SK-N-SH (cell line): ENCODE measurements around the gene KRTAP4-16. TPM values are rescaled to one million over a fixed set of nuclear protein-coding genes. Genes with fewer than 3 reads are reported as not detected.

ENCODE experiments used
- CTCF ChIA-PET: fragments of 300-600, 350-600 bp; formaldehyde crosslinking; extraction: SDS; loops from one replicate; lab custom pipeline; 2021; lab: Yijun Ruan, JAX
- POLR2A ChIA-PET: fragments of 350-600 bp; sonication (Branson Sonifier 250); formaldehyde crosslinking; extraction: SDS; loops from one replicate; lab custom pipeline; 2020; ENCODE audit warnings: antibody characterized with exemption, inconsistent platforms; lab: Yijun Ruan, JAX
- DNase-seq: peaks from one replicate; pipeline ENCODE4 v3.0.0; 2012
- H2AFZ ChIP-seq: fragments of 200-600 bp; sonication (generic); 2 replicates; pipeline ENCODE4 v1.8.1; 2016; ENCODE audit warnings: antibody characterized with exemption, mild to moderate bottlenecking, low read depth
- H3F3A ChIP-seq: fragments of 200-600 bp; sonication (generic); replicated peaks from 2 replicates; pipeline ENCODE3; 2016; ENCODE audit warnings: antibody characterized with exemption, mild to moderate bottlenecking; ENCODE audit not compliant: insufficient read depth
- H3K27ac ChIP-seq, 2 experiments: fragments of 200-500 bp in 1 of 2; fragments of 200-600 bp in 1 of 2; sonication (Bioruptor generic) in 1 of 2; sonication (generic), shearing (Covaris generic) in 1 of 2; 2 replicates each; pipeline versions ENCODE4 v1.5.1 to v1.6.1; 2014 to 2016; ENCODE audit warnings: low read depth in 2 of 2, inconsistent platforms in 1 of 2, low read length in 1 of 2, mild to moderate bottlenecking in 1 of 2, mixed read lengths in 1 of 2
- H3K27me3 ChIP-seq: fragments of 200-600 bp; sonication (generic), shearing (Covaris generic); 2 replicates; pipeline ENCODE4 v1.6.1; 2016; ENCODE audit warnings: mixed run types; ENCODE audit not compliant: insufficient read depth
- H3K36me3 ChIP-seq, 2 experiments: fragments of 200-500 bp in 1 of 2; fragments of 200-600 bp in 1 of 2; sonication (Bioruptor generic) in 1 of 2; sonication (generic) in 1 of 2; replicated peaks in 1 of 2; 2 replicates each; pipeline versions ENCODE3 to v1.5.1; 2014 to 2016; ENCODE audit warnings: low read length in 1 of 2, mild to moderate bottlenecking in 1 of 2; ENCODE audit not compliant: insufficient read depth in 2 of 2, control insufficient read depth in 1 of 2
- H3K4me1 ChIP-seq, 2 experiments: fragments of 200-500 bp in 1 of 2; fragments of 200-600 bp in 1 of 2; sonication (Bioruptor generic) in 1 of 2; sonication (generic), shearing (Covaris generic) in 1 of 2; 2 replicates each; pipeline versions ENCODE4 v1.5.1 to v1.6.1; 2014 to 2016; ENCODE audit warnings: low read depth in 1 of 2, low read length in 1 of 2, mixed run types in 1 of 2; ENCODE audit not compliant: insufficient read depth in 2 of 2, control insufficient read depth in 1 of 2
- H3K4me2 ChIP-seq: fragments of 200-600 bp; sonication (generic), shearing (Covaris generic); 2 replicates; pipeline ENCODE4 v1.6.1; 2017; ENCODE audit warnings: mixed run types
- H3K4me3 ChIP-seq, 2 experiments: fragments of 200-500 bp in 1 of 2; fragments of 200-600 bp in 1 of 2; sonication (Bioruptor generic) in 1 of 2; sonication (generic), shearing (Covaris generic) in 1 of 2; 2 replicates each; pipeline versions ENCODE4 v1.5.1 to v1.8.1; 2014 to 2016; ENCODE audit warnings: low read depth in 2 of 2, inconsistent platforms in 1 of 2, low read length in 1 of 2, mild to moderate bottlenecking in 1 of 2, mixed read lengths in 1 of 2, moderate library complexity in 1 of 2
- H3K79me2 ChIP-seq: fragments of 200-600 bp; sonication (generic); 2 replicates; pipeline ENCODE4 v1.8.1; 2017; ENCODE audit warnings: mild to moderate bottlenecking; ENCODE audit not compliant: insufficient read depth
- H3K9ac ChIP-seq: fragments of 200-600 bp; sonication (generic); 2 replicates; pipeline ENCODE4 v1.6.1; 2017; ENCODE audit warnings: mixed run types
- H3K9me2 ChIP-seq: fragments of 200-600 bp; sonication (generic); 2 replicates; pipeline ENCODE4 v1.6.1; 2017; ENCODE audit warnings: mixed run types
- H3K9me3 ChIP-seq: fragments of 200-600 bp; sonication (generic); 2 replicates; pipeline ENCODE4 v1.6.1; 2017; ENCODE audit warnings: mixed run types, mild to moderate bottlenecking, moderate library complexity
- H4K20me1 ChIP-seq: fragments of 200-600 bp; sonication (generic); 2 replicates; pipeline ENCODE4 v1.6.1; 2017; ENCODE audit warnings: mild to moderate bottlenecking, mixed run types; ENCODE audit not compliant: insufficient read depth
- EP300 ChIP-seq, 2 experiments: IDR thresholded peaks; 2 replicates each; pipeline versions ENCODE4 v1.4.0 to v1.6.1; 2012; ENCODE audit warnings: borderline replicate concordance in 1 of 2, low read depth in 1 of 2, low read length in 1 of 2
- FOSL2 ChIP-seq: IDR thresholded peaks from 2 replicates; pipeline ENCODE4 v1.4.0; 2012; ENCODE audit warnings: low read depth, mild to moderate bottlenecking, moderate library complexity, borderline replicate concordance
- GATA2 ChIP-seq: sonication (generic); formaldehyde crosslinking; IDR thresholded peaks from 2 replicates; pipeline ENCODE4 v1.5.0; 2020; ENCODE audit warnings: mild to moderate bottlenecking, missing genetic modification reagents
- IRF3 ChIP-seq: fragments of 150-350 bp; IDR thresholded peaks from 2 replicates; pipeline ENCODE4 v1.6.1; 2016; ENCODE audit warnings: mild to moderate bottlenecking, low read depth, low read length
- MXI1 ChIP-seq: IDR thresholded peaks from 2 replicates; pipeline ENCODE4 v1.6.1; 2012; ENCODE audit warnings: mild to moderate bottlenecking, low read depth, low read length, improper control_type of control experiment
- RCOR1 ChIP-seq: fragments of 150-350 bp; IDR thresholded peaks from 2 replicates; pipeline ENCODE4 v1.6.1; 2017; ENCODE audit warnings: antibody characterized with exemption, low read length
- RXRA ChIP-seq: IDR thresholded peaks from 2 replicates; pipeline ENCODE4 v1.4.0; 2012; ENCODE audit warnings: low read depth, mild to moderate bottlenecking, borderline replicate concordance
- SMC3 ChIP-seq: IDR thresholded peaks from 2 replicates; pipeline ENCODE4 v1.6.1; 2012; ENCODE audit warnings: low read depth, low read length, improper control_type of control experiment
- TAF1 ChIP-seq: IDR thresholded peaks from 2 replicates; pipeline ENCODE4 v1.6.1; 2012; ENCODE audit warnings: low read depth, mild to moderate bottlenecking, low read length, moderate library complexity, borderline replicate concordance
- polyA plus RNA-seq, 3 experiments: library from polyadenylated mRNA; depleted of rRNA; stranded (reverse); fragments of >200 nt; gene quantifications; 2 replicates each; pipeline ENCODE4 v1.2.3, GENCODE V29; 2012
- TF ChIP-seq, protein P1 (sequence below): IDR thresholded peaks from 2 replicates; pipeline ENCODE4 v1.6.1; 2012; ENCODE audit warnings: mild to moderate bottlenecking, low read depth, low read length, moderate library complexity

KRTAP4-16 gene
- polyA plus RNA-seq, 1 of the 3 experiments (the other 2 are of a cell fraction): not detected

- TF ChIP-seq IRF3: no peak
- no peak for TF ChIP-seq FOSL2
- TF ChIP-seq TAF1: no peak
- no peak for TF ChIP-seq EP300 (IDR thresholded peaks at IDR 0.05; ENCODE audit: borderline replicate concordance in 1 of 2, low read depth in 1 of 2, low read length in 1 of 2)
These were observed 33.0 kb downstream of the KRTAP4-16 start (continued) for GRCh38 chr17:41069031-41069430.

- Histone ChIP-seq H3K36me3 (no peaks in the 10 kb centered on the region), H3K4me3 (no peak overlapping the region), H3K4me2 (no peak overlapping the region), H3K9me2 (no peaks in the 10 kb centered on the region), H4K20me1 (no peaks in the 10 kb centered on the region), H3F3A (no peaks in the 10 kb centered on the region), H3K27ac (no peak overlapping the region), H3K27me3 (no peaks in the 10 kb centered on the region), H3K9me3 (no peaks in the 10 kb centered on the region), H3K9ac (no peak overlapping the region), H3K4me1 (peaks cover 0 to 8% of the 10 kb centered on the region in 2 experiments; a peak in 1 of 4 replicates), H3K79me2 (no peaks in the 10 kb centered on the region), H2AFZ (no peak overlapping the region)
- TF ChIP-seq SMC3 (no peak), RCOR1 (no peak), FOSL2 (no peak), RXRA (no peak), GATA2 (no peak), MXI1 (no peak)
- TF ChIP-seq, protein P1, sequence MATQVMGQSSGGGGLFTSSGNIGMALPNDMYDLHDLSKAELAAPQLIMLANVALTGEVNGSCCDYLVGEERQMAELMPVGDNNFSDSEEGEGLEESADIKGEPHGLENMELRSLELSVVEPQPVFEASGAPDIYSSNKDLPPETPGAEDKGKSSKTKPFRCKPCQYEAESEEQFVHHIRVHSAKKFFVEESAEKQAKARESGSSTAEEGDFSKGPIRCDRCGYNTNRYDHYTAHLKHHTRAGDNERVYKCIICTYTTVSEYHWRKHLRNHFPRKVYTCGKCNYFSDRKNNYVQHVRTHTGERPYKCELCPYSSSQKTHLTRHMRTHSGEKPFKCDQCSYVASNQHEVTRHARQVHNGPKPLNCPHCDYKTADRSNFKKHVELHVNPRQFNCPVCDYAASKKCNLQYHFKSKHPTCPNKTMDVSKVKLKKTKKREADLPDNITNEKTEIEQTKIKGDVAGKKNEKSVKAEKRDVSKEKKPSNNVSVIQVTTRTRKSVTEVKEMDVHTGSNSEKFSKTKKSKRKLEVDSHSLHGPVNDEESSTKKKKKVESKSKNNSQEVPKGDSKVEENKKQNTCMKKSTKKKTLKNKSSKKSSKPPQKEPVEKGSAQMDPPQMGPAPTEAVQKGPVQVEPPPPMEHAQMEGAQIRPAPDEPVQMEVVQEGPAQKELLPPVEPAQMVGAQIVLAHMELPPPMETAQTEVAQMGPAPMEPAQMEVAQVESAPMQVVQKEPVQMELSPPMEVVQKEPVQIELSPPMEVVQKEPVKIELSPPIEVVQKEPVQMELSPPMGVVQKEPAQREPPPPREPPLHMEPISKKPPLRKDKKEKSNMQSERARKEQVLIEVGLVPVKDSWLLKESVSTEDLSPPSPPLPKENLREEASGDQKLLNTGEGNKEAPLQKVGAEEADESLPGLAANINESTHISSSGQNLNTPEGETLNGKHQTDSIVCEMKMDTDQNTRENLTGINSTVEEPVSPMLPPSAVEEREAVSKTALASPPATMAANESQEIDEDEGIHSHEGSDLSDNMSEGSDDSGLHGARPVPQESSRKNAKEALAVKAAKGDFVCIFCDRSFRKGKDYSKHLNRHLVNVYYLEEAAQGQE: no peak
- DNase-seq: no peak
- ChIA-PET CTCF (no interaction called here), POLR2A (no interaction called here)
These were observed 34.7 kb downstream of the KRTAP4-16 start for GRCh38 chr17:41067281-41067680.
